IMR-90 (cell line): ENCODE data around the gene CDK14. TPM values are rescaled to one million over a fixed set of nuclear protein-coding genes. Genes with fewer than 3 reads are reported as not detected.

Experiments
- ATAC-seq: fragments of 200-7000 bp; cut with Tn5 transposase; 2 replicates; pipeline ENCODE4 v1.9.1; 2020; ENCODE audit warnings: low read depth, mild to moderate bottlenecking, moderate library complexity
- BruUV-seq: library from RNA; stranded (reverse); fragments of 400-500 nt; replicated peaks from 2 replicates; lab custom pipeline; 2021; lab: Mats Ljungman, UMichigan
- CTCF ChIA-PET: fragments of 300-600 bp; formaldehyde crosslinking; extraction: SDS; loops from one replicate; lab custom pipeline; 2021; ENCODE audit warnings: antibody characterized with exemption; lab: Yijun Ruan, JAX
- POLR2A ChIA-PET: fragments of 300-600 bp; sonication (Branson Sonifier 250); formaldehyde crosslinking; loops from one replicate; lab custom pipeline; 2022; ENCODE audit warnings: antibody characterized with exemption; ENCODE audit not compliant: unreplicated experiment; lab: Charles Lee
- DNase-seq: peaks from one replicate; pipeline ENCODE4 v3.0.0; 2013
- H2AFZ ChIP-seq: replicated peaks from 2 replicates; pipeline ENCODE3; 2013; ENCODE audit warnings: low read length, mild to moderate bottlenecking; ENCODE audit not compliant: poor library complexity
- H2AK5ac ChIP-seq: 2 replicates; pipeline ENCODE4 v1.6.1; 2013; ENCODE audit warnings: low read depth, low read length, inconsistent platforms
- H2AK9ac ChIP-seq: replicated peaks from 2 replicates; pipeline ENCODE3; 2013; ENCODE audit warnings: mild to moderate bottlenecking, low read depth, low read length, moderate library complexity; ENCODE audit not compliant: poor library complexity
- H2BK120ac ChIP-seq: 2 replicates; pipeline ENCODE4 v1.6.1; 2013; ENCODE audit warnings: low read depth, low read length, inconsistent platforms
- H2BK15ac ChIP-seq: 3 replicates; pipeline ENCODE4 v1.6.1; 2013; ENCODE audit warnings: low read depth, low read length, inconsistent platforms
- H2BK20ac ChIP-seq: 2 replicates; pipeline ENCODE4 v1.6.1; 2013; ENCODE audit warnings: low read depth, mild to moderate bottlenecking, inconsistent platforms, low read length, moderate library complexity
- H2BK5ac ChIP-seq: 2 replicates; pipeline ENCODE4 v1.6.1; 2013; ENCODE audit warnings: mild to moderate bottlenecking, low read depth, low read length, inconsistent platforms; ENCODE audit not compliant: poor library complexity, severe bottlenecking
- H3K14ac ChIP-seq: replicated peaks from 2 replicates; pipeline ENCODE4 v1.6.1; 2013; ENCODE audit warnings: low read depth, low read length, inconsistent platforms
- H3K18ac ChIP-seq: 2 replicates; pipeline ENCODE4 v1.6.1; 2013; ENCODE audit warnings: low read depth, low read length, control low read depth
- H3K23ac ChIP-seq: 2 replicates; pipeline ENCODE4 v1.6.1; 2013; ENCODE audit warnings: low read depth, low read length, inconsistent platforms
- H3K27ac ChIP-seq: 2 replicates; pipeline ENCODE4 v1.5.1; 2013; ENCODE audit warnings: mild to moderate bottlenecking, control low read depth, low read length; ENCODE audit not compliant: insufficient read depth
- H3K27me3 ChIP-seq: 2 replicates; pipeline ENCODE4 v1.6.1; 2013; ENCODE audit warnings: low read length; ENCODE audit not compliant: control insufficient read depth, insufficient read depth
- H3K36me3 ChIP-seq: 2 replicates; pipeline ENCODE4 v1.6.1; 2013; ENCODE audit warnings: low read length, mixed read lengths; ENCODE audit not compliant: control insufficient read depth, insufficient read depth
- H3K4ac ChIP-seq: 2 replicates; pipeline ENCODE4 v1.6.1; 2013; ENCODE audit warnings: low read depth, low read length, inconsistent platforms
- H3K4me1 ChIP-seq: 2 replicates; pipeline ENCODE4 v1.6.1; 2013; ENCODE audit warnings: low read length, mixed read lengths; ENCODE audit not compliant: control insufficient read depth, insufficient read depth
- H3K4me2 ChIP-seq: 2 replicates; pipeline ENCODE4 v1.6.1; 2013; ENCODE audit warnings: low read depth, mild to moderate bottlenecking, control low read depth, low read length, moderate library complexity
- H3K4me3 ChIP-seq: 2 replicates; pipeline ENCODE4 v1.5.1; 2013; ENCODE audit warnings: low read depth, mild to moderate bottlenecking, control low read depth, low read length, moderate library complexity; ENCODE audit not compliant: insufficient read depth
- H3K56ac ChIP-seq: 2 replicates; pipeline ENCODE4 v1.6.1; 2013; ENCODE audit warnings: low read length, inconsistent platforms; ENCODE audit not compliant: insufficient read depth; ENCODE audit errors: extremely low read depth
- H3K79me1 ChIP-seq, 2 experiments: 2 replicates each; pipeline ENCODE4 v1.6.1; 2013; ENCODE audit warnings: low read length in 2 of 2, inconsistent platforms in 1 of 2, low read depth in 1 of 2
- H3K9ac ChIP-seq: 2 replicates; pipeline ENCODE4 v1.6.1; 2013; ENCODE audit warnings: low read depth, low read length, control low read depth
- H3K9me1 ChIP-seq: 2 replicates; pipeline ENCODE4 v1.6.1; 2013; ENCODE audit warnings: low read length, inconsistent platforms; ENCODE audit not compliant: insufficient read depth
- H3K9me3 ChIP-seq: 2 replicates; pipeline ENCODE4 v1.6.1; 2013; ENCODE audit warnings: low read length; ENCODE audit not compliant: control insufficient read depth, insufficient read depth
- H4K20me1 ChIP-seq: 2 replicates; pipeline ENCODE4 v1.6.1; 2013; ENCODE audit warnings: low read length, inconsistent platforms; ENCODE audit not compliant: insufficient read depth
- H4K5ac ChIP-seq: 2 replicates; pipeline ENCODE4 v1.6.1; 2013; ENCODE audit warnings: mild to moderate bottlenecking, low read depth, low read length, control low read depth
- H4K8ac ChIP-seq, 2 experiments: 2 replicates each; pipeline ENCODE4 v1.6.1; 2013; ENCODE audit warnings: low read depth in 2 of 2, low read length in 2 of 2, control low read depth in 1 of 2, inconsistent platforms in 1 of 2
- H4K91ac ChIP-seq: 2 replicates; pipeline ENCODE4 v1.6.1; 2013; ENCODE audit warnings: low read depth, low read length, inconsistent platforms; ENCODE audit not compliant: insufficient read depth
- BHLHE40 ChIP-seq: fragments of 150-350 bp; IDR thresholded peaks from 2 replicates; pipeline ENCODE4 v1.6.1; 2016; ENCODE audit warnings: mild to moderate bottlenecking, low read depth, low read length
- CEBPB ChIP-seq: IDR thresholded peaks from 2 replicates; pipeline ENCODE4 v1.6.1; 2012; ENCODE audit warnings: low read depth, low read length, improper control_type of control experiment
- CHD1 ChIP-seq: IDR thresholded peaks from 2 replicates; pipeline ENCODE4 v1.6.1; 2012; ENCODE audit warnings: low read depth, low read length, improper control_type of control experiment
- FOS ChIP-seq: fragments of 150-350 bp; IDR thresholded peaks from 2 replicates; pipeline ENCODE4 v1.6.1; 2016; ENCODE audit warnings: low read depth, low read length
- MAFK ChIP-seq: IDR thresholded peaks from 2 replicates; pipeline ENCODE4 v1.6.1; 2012; ENCODE audit warnings: low read depth, low read length, improper control_type of control experiment
- MAZ ChIP-seq: IDR thresholded peaks from 2 replicates; pipeline ENCODE4 v1.6.1; 2012; ENCODE audit warnings: low read depth, mild to moderate bottlenecking, low read length, improper control_type of control experiment, moderate library complexity, borderline replicate concordance
- MXI1 ChIP-seq: IDR thresholded peaks from 2 replicates; pipeline ENCODE4 v1.6.1; 2012; ENCODE audit warnings: low read depth, mild to moderate bottlenecking, low read length, moderate library complexity, borderline replicate concordance
- NFE2L2 ChIP-seq: fragments of 150-350 bp; IDR thresholded peaks from 2 replicates; pipeline ENCODE4 v1.6.1; 2016; ENCODE audit warnings: low read depth, mild to moderate bottlenecking, low read length
- POLR2A ChIP-seq: IDR thresholded peaks from 2 replicates; pipeline ENCODE4 v1.6.1; 2012; ENCODE audit warnings: mild to moderate bottlenecking, low read depth, low read length
- RAD21 ChIP-seq: IDR thresholded peaks from 2 replicates; pipeline ENCODE4 v1.6.1; 2012; ENCODE audit warnings: low read length, improper control_type of control experiment
- RCOR1 ChIP-seq: IDR thresholded peaks from 2 replicates; pipeline ENCODE4 v1.6.1; 2012; ENCODE audit warnings: mild to moderate bottlenecking, low read length, improper control_type of control experiment; ENCODE audit not compliant: insufficient replicate concordance
- RFX5 ChIP-seq: IDR thresholded peaks from 2 replicates; pipeline ENCODE4 v1.8.0; 2012; ENCODE audit warnings: low read depth, mild to moderate bottlenecking, low read length, moderate library complexity
- SMC3 ChIP-seq: fragments of 150-350 bp; IDR thresholded peaks from 2 replicates; pipeline ENCODE4 v1.6.1; 2016; ENCODE audit warnings: low read depth, mild to moderate bottlenecking, antibody characterized with exemption, low read length, moderate library complexity
- WGBS, 2 experiments: methylation state at CpG; one replicate each; pipeline versions ENCODE4 v1.1.5 to v1.1.7; 2013; ENCODE audit warnings: missing lambda C conversion rate in 2 of 2; ENCODE audit not compliant: insufficient read length in 1 of 2; ENCODE audit errors: extremely low coverage in 2 of 2; 5-methylcytosine and 5-hydroxymethylcytosine counted together
- dilution Hi-C: fragments of 300-500 bp; cut with HindIII; formaldehyde crosslinking; loops from one replicate; pipeline ENCODE4 v1.14.3; 2018; ENCODE audit warnings: low sequenced_read_pairs; ENCODE audit not compliant: unreplicated experiment
- in situ Hi-C: fragments of 300-500 bp; cut with MboI; formaldehyde crosslinking; loops from 3 replicates; pipeline ENCODE4 v1.14.3; 2019; ENCODE audit warnings: low sequenced_read_pairs, inconsistent platforms, mixed read lengths
- intact Hi-C: fragments of 100-400 bp; cut with micrococcal nuclease; formaldehyde crosslinking; loops from 2 replicates; pipeline ENCODE4 v1.10.0; 2022
- polyA plus RNA-seq, 3 experiments: library from polyadenylated mRNA; depleted of rRNA; stranded (reverse); fragments of >200 nt; gene quantifications; 2 replicates each; pipeline ENCODE4 v1.2.3, GENCODE V29; 2012; ENCODE audit warnings: low replicate concordance in 1 of 3
- total RNA-seq: library from RNA; depleted of rRNA; stranded (reverse); fragments of >200 nt; gene quantifications from 2 replicates; pipeline ENCODE4 v1.2.3, GENCODE V29; 2012
- TF ChIP-seq, protein P1 (sequence below): fragments of 150-350 bp; IDR thresholded peaks from 2 replicates; pipeline ENCODE4 v1.6.1; 2017; ENCODE audit warnings: mild to moderate bottlenecking, antibody characterized with exemption, low read length, low read depth
- TF ChIP-seq, protein P2 (sequence below): conservative IDR thresholded peaks from 2 replicates; pipeline ENCODE4 v1.5.1; 2012; ENCODE audit warnings: mild to moderate bottlenecking, low read depth, low read length, improper control_type of control experiment
- TF ChIP-seq, protein P3 (sequence below): fragments of 150-350 bp; IDR thresholded peaks from 2 replicates; pipeline ENCODE4 v1.6.1; 2016; ENCODE audit warnings: low read depth, mild to moderate bottlenecking, low read length, moderate library complexity, borderline replicate concordance

Gene CDK14
- total and polyA plus RNA-seq, 2 of the 4 experiments (the other 2 are of a cell fraction), result 10.1 to 29.6 TPM

DNA sequence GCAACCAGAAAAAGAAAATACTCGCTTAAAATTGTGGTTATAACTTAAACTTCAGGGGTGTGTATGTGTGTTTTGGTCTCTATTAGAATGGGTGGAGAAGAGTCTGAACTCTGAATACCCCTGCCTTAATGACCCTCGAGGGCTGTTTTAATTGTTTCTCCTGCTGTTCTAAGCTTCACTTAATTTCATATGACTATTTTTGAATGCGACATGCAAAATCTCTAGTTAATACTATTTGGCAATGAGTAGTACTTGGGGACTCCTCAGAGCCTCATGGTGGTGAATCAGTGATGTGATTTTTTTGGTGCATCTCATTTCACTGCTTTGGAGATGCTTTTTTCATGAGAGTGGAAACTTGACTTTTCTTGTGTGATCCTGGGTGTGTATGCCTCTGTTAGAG lies 178.6 kb downstream of the CDK14 start:
- no peak for DNase-seq
- Histone ChIP-seq H3K79me1 (peaks cover 9 to 21% of the 10 kb centered on the region in 2 experiments; a peak in 3 of 4 replicates), H3K56ac (no peak overlapping the region), H4K91ac (no peak overlapping the region), H3K4me2 (no peak overlapping the region), H3K14ac (no peak overlapping the region), H4K5ac (no peak overlapping the region), H2BK5ac (no peak overlapping the region), H2BK20ac (no peak overlapping the region), H2AFZ (no peak overlapping the region), H2BK15ac (no peak overlapping the region), H4K8ac (no peak overlapping the region), H2AK9ac (no peak overlapping the region), H3K27ac (no peak overlapping the region), H3K9me3 (peaks cover 5% of the 10 kb centered on the region), H3K36me3 (peaks cover 5% of the 10 kb centered on the region; the same call in 1 of the 2 replicates), H3K9me1 (no peaks in the 10 kb centered on the region; the same call in 1 of the 2 replicates), H3K9ac (no peak overlapping the region), H3K4me1 (peaks cover 4% of the 10 kb centered on the region), H3K4me3 (no peak overlapping the region), H3K23ac (no peak overlapping the region), H4K20me1 (no peaks in the 10 kb centered on the region), H3K18ac (no peak overlapping the region), H3K27me3 (no peaks in the 10 kb centered on the region), H2BK120ac (no peak overlapping the region), H2AK5ac (no peak overlapping the region), H3K4ac (no peak overlapping the region)
- intact Hi-C loops, result loop anchor here (5.0 kb wide), 1 partner anchor 723 kb away; no protein-coding TSS in a partner anchor
- BruUV-seq, result no TSS peak
- dilution Hi-C loops, result no loop called here
- ChIA-PET CTCF (interaction anchor here (0.7 kb wide), 1 partner anchor 38 kb away, joined by 3 read pairs; no protein-coding TSS in a partner anchor), POLR2A (no interaction called here)
- TF ChIP-seq, protein P1, sequence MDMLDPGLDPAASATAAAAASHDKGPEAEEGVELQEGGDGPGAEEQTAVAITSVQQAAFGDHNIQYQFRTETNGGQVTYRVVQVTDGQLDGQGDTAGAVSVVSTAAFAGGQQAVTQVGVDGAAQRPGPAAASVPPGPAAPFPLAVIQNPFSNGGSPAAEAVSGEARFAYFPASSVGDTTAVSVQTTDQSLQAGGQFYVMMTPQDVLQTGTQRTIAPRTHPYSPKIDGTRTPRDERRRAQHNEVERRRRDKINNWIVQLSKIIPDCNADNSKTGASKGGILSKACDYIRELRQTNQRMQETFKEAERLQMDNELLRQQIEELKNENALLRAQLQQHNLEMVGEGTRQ, result no peak
- TF ChIP-seq RFX5 (no peak), MAFK (no peak), SMC3 (no peak), NFE2L2 (no peak), RCOR1 (no peak), MXI1 (no peak), CEBPB (no peak), CHD1 (no peak), RAD21 (no peak), POLR2A (no peak), FOS (no peak), BHLHE40 (no peak), MAZ (no peak)
- TF ChIP-seq, protein P2, sequence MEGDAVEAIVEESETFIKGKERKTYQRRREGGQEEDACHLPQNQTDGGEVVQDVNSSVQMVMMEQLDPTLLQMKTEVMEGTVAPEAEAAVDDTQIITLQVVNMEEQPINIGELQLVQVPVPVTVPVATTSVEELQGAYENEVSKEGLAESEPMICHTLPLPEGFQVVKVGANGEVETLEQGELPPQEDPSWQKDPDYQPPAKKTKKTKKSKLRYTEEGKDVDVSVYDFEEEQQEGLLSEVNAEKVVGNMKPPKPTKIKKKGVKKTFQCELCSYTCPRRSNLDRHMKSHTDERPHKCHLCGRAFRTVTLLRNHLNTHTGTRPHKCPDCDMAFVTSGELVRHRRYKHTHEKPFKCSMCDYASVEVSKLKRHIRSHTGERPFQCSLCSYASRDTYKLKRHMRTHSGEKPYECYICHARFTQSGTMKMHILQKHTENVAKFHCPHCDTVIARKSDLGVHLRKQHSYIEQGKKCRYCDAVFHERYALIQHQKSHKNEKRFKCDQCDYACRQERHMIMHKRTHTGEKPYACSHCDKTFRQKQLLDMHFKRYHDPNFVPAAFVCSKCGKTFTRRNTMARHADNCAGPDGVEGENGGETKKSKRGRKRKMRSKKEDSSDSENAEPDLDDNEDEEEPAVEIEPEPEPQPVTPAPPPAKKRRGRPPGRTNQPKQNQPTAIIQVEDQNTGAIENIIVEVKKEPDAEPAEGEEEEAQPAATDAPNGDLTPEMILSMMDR, result no peak
- TF ChIP-seq, protein P3, sequence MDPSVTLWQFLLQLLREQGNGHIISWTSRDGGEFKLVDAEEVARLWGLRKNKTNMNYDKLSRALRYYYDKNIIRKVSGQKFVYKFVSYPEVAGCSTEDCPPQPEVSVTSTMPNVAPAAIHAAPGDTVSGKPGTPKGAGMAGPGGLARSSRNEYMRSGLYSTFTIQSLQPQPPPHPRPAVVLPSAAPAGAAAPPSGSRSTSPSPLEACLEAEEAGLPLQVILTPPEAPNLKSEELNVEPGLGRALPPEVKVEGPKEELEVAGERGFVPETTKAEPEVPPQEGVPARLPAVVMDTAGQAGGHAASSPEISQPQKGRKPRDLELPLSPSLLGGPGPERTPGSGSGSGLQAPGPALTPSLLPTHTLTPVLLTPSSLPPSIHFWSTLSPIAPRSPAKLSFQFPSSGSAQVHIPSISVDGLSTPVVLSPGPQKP, result no peak
- in situ Hi-C loops, result no loop called here
- no peak for ATAC-seq
- no CpG with 5 or more reads among the region's 3 CpGs for WGBS, 2 experiments
